Measurements from ENCODE around the gene SLC25A51.

Gene SLC25A51

GRCh38 chr9:37927601-37928551, 23.9 kb upstream of the SLC25A51 start:
- Histone ChIP-seq H3K27me3 (ENCODE audit: control insufficient read depth in 3 of 3, insufficient read depth in 3 of 3, low read depth in 1 of 3, low read length in 3 of 3) (no peaks in the 10 kb centered on the region), H3K36me3 (replicated peaks in 1 of 2; ENCODE audit: control insufficient read depth in 2 of 2, insufficient read depth in 2 of 2, low read length in 2 of 2) (no peaks in the 10 kb centered on the region), H3K4me3 (ENCODE audit: low read length in 2 of 2) (no peak overlapping the region), H3K4me2 (ENCODE audit: insufficient read depth, low read length, poor library complexity, severe bottlenecking) (no peak overlapping the region), H3K27ac (replicated peaks; ENCODE audit: low read length) (no peak overlapping the region), H3K4ac (ENCODE audit: low read length) (no peak overlapping the region), H2AFZ (ENCODE audit: low read length) (no peak overlapping the region), H2AK5ac (ENCODE audit: low read depth, low read length) (peak overlapping the region; percentile 22), H3K9ac (ENCODE audit: low read depth, low read length, poor library complexity) (no peak overlapping the region), H4K8ac (ENCODE audit: low read depth, low read length) (no peak overlapping the region), H2BK12ac (ENCODE audit: low read length) (no peak overlapping the region), H4K91ac (ENCODE audit: low read depth, low read length, poor library complexity) (peak overlapping the region; percentile 60), H3K14ac (ENCODE audit: low read length) (no peak overlapping the region), H3K23ac (ENCODE audit: low read depth, low read length, poor library complexity) (no peak overlapping the region), H2BK120ac (ENCODE audit: low read depth, low read length) (no peak overlapping the region), H2BK15ac (ENCODE audit: low read length) (peak overlapping the region; percentile 18), H2BK5ac (ENCODE audit: low read length) (no peak overlapping the region), H3K9me3 (replicated peaks in 1 of 2; ENCODE audit: control insufficient read depth in 2 of 2, insufficient read depth in 1 of 2, low read depth in 1 of 2, low read length in 2 of 2) (no peaks in the 10 kb centered on the region), H3K18ac (ENCODE audit: low read length) (peak overlapping the region; percentile 49), H3K79me1 (ENCODE audit: low read depth, low read length) (no peaks in the 10 kb centered on the region), H3K4me1 (ENCODE audit: control insufficient read depth in 2 of 2, insufficient read depth in 1 of 2, low read depth in 1 of 2, low read length in 2 of 2) (peaks cover 9 to 11% of the 10 kb centered on the region in 2 donors)
- no CpG with 5 or more reads among the region's 13 CpGs for WGBS, 2 donors (ENCODE audit: extremely low coverage in 2 of 2, insufficient read length in 2 of 2, insufficient replicate concordance in 1 of 2)
- DNase-seq (ENCODE audit: low spot score): no peak

GRCh38 chr9:37927132-37927531, 23.2 kb upstream of the SLC25A51 start:
- Histone ChIP-seq H3K36me3 (replicated peaks in 1 of 2; ENCODE audit: control insufficient read depth in 2 of 2, insufficient read depth in 2 of 2, low read length in 2 of 2) (no peaks in the 10 kb centered on the region), H3K27ac (replicated peaks; ENCODE audit: low read length) (no peak overlapping the region)
- WGBS, 2 donors (ENCODE audit: extremely low coverage in 2 of 2, insufficient read length in 2 of 2, insufficient replicate concordance in 1 of 2): no CpG with 5 or more reads among the region's 9 CpGs

GRCh38 chr9:37926737-37927118, 22.8 kb upstream of the SLC25A51 start:
- no peak overlapping the region for H3K4me2 ChIP-seq (ENCODE audit: insufficient read depth, low read length, poor library complexity, severe bottlenecking)
- no peak overlapping the region for H3K9ac ChIP-seq (ENCODE audit: low read depth, low read length, poor library complexity)
- H3K4me1 ChIP-seq (ENCODE audit: control insufficient read depth in 2 of 2, insufficient read depth in 1 of 2, low read depth in 1 of 2, low read length in 2 of 2): peaks cover 13 to 18% of the 10 kb centered on the region in 2 donors
- no peak overlapping the region for H3K4ac ChIP-seq (ENCODE audit: low read length)
- H3K23ac ChIP-seq (ENCODE audit: low read depth, low read length, poor library complexity): no peak overlapping the region
- no peak overlapping the region for H4K8ac ChIP-seq (ENCODE audit: low read depth, low read length)
- H2AFZ ChIP-seq (ENCODE audit: low read length): no peak overlapping the region
- no peak overlapping the region for H3K14ac ChIP-seq (ENCODE audit: low read length)
- WGBS, 2 donors (ENCODE audit: extremely low coverage in 2 of 2, insufficient read length in 2 of 2, insufficient replicate concordance in 1 of 2): no CpG with 5 or more reads among the region's 1 CpG
- H3K27me3 ChIP-seq (ENCODE audit: control insufficient read depth in 3 of 3, insufficient read depth in 3 of 3, low read depth in 1 of 3, low read length in 3 of 3): no peaks in the 10 kb centered on the region
- peak overlapping the region in 1 of 2 donors; percentile 8 for H3K4me3 ChIP-seq (ENCODE audit: low read length in 2 of 2)
- no peak overlapping the region for H4K91ac ChIP-seq (ENCODE audit: low read depth, low read length, poor library complexity)
- H2BK120ac ChIP-seq (ENCODE audit: low read depth, low read length): no peak overlapping the region
- H3K36me3 ChIP-seq (replicated peaks in 1 of 2; ENCODE audit: control insufficient read depth in 2 of 2, insufficient read depth in 2 of 2, low read length in 2 of 2): no peaks in the 10 kb centered on the region
- H2BK12ac ChIP-seq (ENCODE audit: low read length): no peak overlapping the region
- peak overlapping the region; percentile 31 for H3K18ac ChIP-seq (ENCODE audit: low read length)
- no peak overlapping the region for H2BK15ac ChIP-seq (ENCODE audit: low read length)
- no peak for DNase-seq (ENCODE audit: low spot score)
- no peak overlapping the region for H3K27ac ChIP-seq (replicated peaks; ENCODE audit: low read length)
- H2BK5ac ChIP-seq (ENCODE audit: low read length): no peak overlapping the region
- H2AK5ac ChIP-seq (ENCODE audit: low read depth, low read length): no peak overlapping the region
- H3K79me1 ChIP-seq (ENCODE audit: low read depth, low read length): no peaks in the 10 kb centered on the region
- H3K9me3 ChIP-seq (replicated peaks in 1 of 2; ENCODE audit: control insufficient read depth in 2 of 2, insufficient read depth in 1 of 2, low read depth in 1 of 2, low read length in 2 of 2): no peaks in the 10 kb centered on the region

More at GRCh38 chr9:37927132-37927531, 23.2 kb upstream of the SLC25A51 start:
- H2BK5ac ChIP-seq (ENCODE audit: low read length): no peak overlapping the region
- H3K9ac ChIP-seq (ENCODE audit: low read depth, low read length, poor library complexity): no peak overlapping the region
- H2AFZ ChIP-seq (ENCODE audit: low read length): no peak overlapping the region
- no peak overlapping the region for H2BK15ac ChIP-seq (ENCODE audit: low read length)
- no peak overlapping the region for H4K91ac ChIP-seq (ENCODE audit: low read depth, low read length, poor library complexity)
- H3K79me1 ChIP-seq (ENCODE audit: low read depth, low read length): no peaks in the 10 kb centered on the region
- no peak overlapping the region for H3K18ac ChIP-seq (ENCODE audit: low read length)
- no peak overlapping the region for H2AK5ac ChIP-seq (ENCODE audit: low read depth, low read length)
- H3K4ac ChIP-seq (ENCODE audit: low read length): no peak overlapping the region
- no peak overlapping the region for H3K4me2 ChIP-seq (ENCODE audit: insufficient read depth, low read length, poor library complexity, severe bottlenecking)
- peaks cover 11 to 17% of the 10 kb centered on the region in 2 donors for H3K4me1 ChIP-seq (ENCODE audit: control insufficient read depth in 2 of 2, insufficient read depth in 1 of 2, low read depth in 1 of 2, low read length in 2 of 2)
- H3K27me3 ChIP-seq (ENCODE audit: control insufficient read depth in 3 of 3, insufficient read depth in 3 of 3, low read depth in 1 of 3, low read length in 3 of 3): no peaks in the 10 kb centered on the region
- no peak overlapping the region for H4K8ac ChIP-seq (ENCODE audit: low read depth, low read length)
- DNase-seq (ENCODE audit: low spot score): no peak
- no peak overlapping the region for H3K23ac ChIP-seq (ENCODE audit: low read depth, low read length, poor library complexity)
- H3K9me3 ChIP-seq (replicated peaks in 1 of 2; ENCODE audit: control insufficient read depth in 2 of 2, insufficient read depth in 1 of 2, low read depth in 1 of 2, low read length in 2 of 2): no peaks in the 10 kb centered on the region
- peak overlapping the region in 1 of 2 donors; percentile 8 for H3K4me3 ChIP-seq (ENCODE audit: low read length in 2 of 2)
- no peak overlapping the region for H2BK12ac ChIP-seq (ENCODE audit: low read length)
- no peak overlapping the region for H2BK120ac ChIP-seq (ENCODE audit: low read depth, low read length)
- no peak overlapping the region for H3K14ac ChIP-seq (ENCODE audit: low read length)

Measured in neuronal stem cell (in vitro differentiated cells).